A673 (cell line): ENCODE measurements around the gene GRHL1. TPM values are rescaled to one million over a fixed set of nuclear protein-coding genes. Genes with fewer than 3 reads are reported as not detected.

Source experiments
- BruUV-seq: library from RNA; stranded (reverse); fragments of 400-500 nt; replicated peaks from 2 replicates; lab custom pipeline; 2021; lab: Mats Ljungman, UMichigan
- CTCF ChIA-PET: fragments of 300-600 bp; sonication (Branson Sonifier 250); formaldehyde crosslinking; loops from one replicate; lab custom pipeline; 2022; ENCODE audit warnings: antibody characterized with exemption; lab: Charles Lee
- POLR2A ChIA-PET: fragments of 300-600 bp; sonication (Branson Sonifier 250); formaldehyde crosslinking; loops from one replicate; lab custom pipeline; 2022; ENCODE audit warnings: antibody characterized with exemption; ENCODE audit not compliant: low non-redundant PET; lab: Charles Lee
- DNase-seq: peaks from one replicate; pipeline ENCODE4 v3.0.0-alpha.2; 2015; ENCODE audit warnings: low spot score
- H3K27ac ChIP-seq: fragments of 200-600 bp; sonication (generic); 2 replicates; pipeline ENCODE4 v1.5.1; 2016; ENCODE audit warnings: mixed run types, low read depth, mild to moderate bottlenecking, mixed read lengths, antibody characterized with exemption, low read length; ENCODE audit not compliant: poor library complexity, severe bottlenecking
- H3K27me3 ChIP-seq: fragments of 200-600 bp; sonication (generic); replicated peaks from 2 replicates; pipeline ENCODE4 v1.6.1; 2017; ENCODE audit warnings: mixed run types, low read depth, mild to moderate bottlenecking, mixed read lengths, antibody characterized with exemption, low read length; ENCODE audit not compliant: insufficient read depth, poor library complexity
- H3K36me3 ChIP-seq: fragments of 200-600 bp; sonication (generic); 2 replicates; pipeline ENCODE4 v1.6.1; 2016; ENCODE audit warnings: mixed run types, mild to moderate bottlenecking, mixed read lengths, antibody characterized with exemption, low read length; ENCODE audit not compliant: insufficient read depth, poor library complexity, severe bottlenecking
- H3K4me1 ChIP-seq: fragments of 200-600 bp; sonication (generic); 2 replicates; pipeline ENCODE4 v1.6.1; 2017; ENCODE audit warnings: mixed run types, mild to moderate bottlenecking, mixed read lengths, antibody characterized with exemption, low read length; ENCODE audit not compliant: insufficient read depth, poor library complexity, severe bottlenecking
- H3K4me3 ChIP-seq: fragments of 200-600 bp; sonication (generic); 2 replicates; pipeline ENCODE4 v1.5.1; 2016; ENCODE audit warnings: low read depth, mixed run types, mild to moderate bottlenecking, mixed read lengths, low read length; ENCODE audit not compliant: poor library complexity, severe bottlenecking
- H3K9me3 ChIP-seq: fragments of 200-600 bp; sonication (generic); 2 replicates; pipeline ENCODE4 v1.6.1; 2016; ENCODE audit warnings: mixed run types, low read depth, mild to moderate bottlenecking, mixed read lengths, antibody characterized with exemption, low read length; ENCODE audit not compliant: poor library complexity, severe bottlenecking
- EZH2 ChIP-seq: fragments of 200-600 bp; sonication (generic); IDR thresholded peaks from 2 replicates; pipeline ENCODE4 v1.6.1; 2017; ENCODE audit warnings: borderline replicate concordance, low read depth, mild to moderate bottlenecking, mixed read lengths, antibody characterized with exemption, low read length; ENCODE audit not compliant: poor library complexity, severe bottlenecking
- intact Hi-C: fragments of 100-400 bp; cut with micrococcal nuclease; formaldehyde crosslinking; loops from one replicate; pipeline ENCODE4 v1.10.0; 2022; ENCODE audit not compliant: unreplicated experiment
- total RNA-seq: library from RNA; stranded (reverse); gene quantifications from 2 replicates; pipeline ENCODE4 v1.2.3, GENCODE V29; 2021
- TF ChIP-seq, protein P1 (sequence below): fragments of 300-800, 200-600 bp; sonication (generic); conservative IDR thresholded peaks from 2 replicates; pipeline ENCODE4 v1.5.1; 2017; ENCODE audit warnings: low read depth, mild to moderate bottlenecking, antibody characterized with exemption, low read length, moderate library complexity, mixed read lengths

GRHL1 gene
- total RNA-seq, 1 experiment from 2014 or later, result 0.13 TPM

GRCh38 chr2:10047616-10048500 is 96.4 kb downstream of the GRHL1 start:
- Histone ChIP-seq H3K9me3 (no peaks in the 10 kb centered on the region), H3K27ac (no peak overlapping the region), H3K4me3 (no peak overlapping the region), H3K36me3 (peaks cover 5% of the 10 kb centered on the region), H3K4me1 (no peaks in the 10 kb centered on the region), H3K27me3 (no peaks in the 10 kb centered on the region)
- ChIA-PET CTCF (interaction anchor here (0.5 to 3.4 kb wide), 6 partner anchors 63 to 467 kb away, joined by 3 to 40 read pairs (median 4); no protein-coding TSS in a partner anchor), POLR2A (no interaction called here)
- BruUV-seq, result no TSS peak
- intact Hi-C loops, result loop anchor here (2.0 to 5.0 kb wide), 2 partner anchors 66 to 233 kb away; no protein-coding TSS in a partner anchor
- TF ChIP-seq, protein P1, sequence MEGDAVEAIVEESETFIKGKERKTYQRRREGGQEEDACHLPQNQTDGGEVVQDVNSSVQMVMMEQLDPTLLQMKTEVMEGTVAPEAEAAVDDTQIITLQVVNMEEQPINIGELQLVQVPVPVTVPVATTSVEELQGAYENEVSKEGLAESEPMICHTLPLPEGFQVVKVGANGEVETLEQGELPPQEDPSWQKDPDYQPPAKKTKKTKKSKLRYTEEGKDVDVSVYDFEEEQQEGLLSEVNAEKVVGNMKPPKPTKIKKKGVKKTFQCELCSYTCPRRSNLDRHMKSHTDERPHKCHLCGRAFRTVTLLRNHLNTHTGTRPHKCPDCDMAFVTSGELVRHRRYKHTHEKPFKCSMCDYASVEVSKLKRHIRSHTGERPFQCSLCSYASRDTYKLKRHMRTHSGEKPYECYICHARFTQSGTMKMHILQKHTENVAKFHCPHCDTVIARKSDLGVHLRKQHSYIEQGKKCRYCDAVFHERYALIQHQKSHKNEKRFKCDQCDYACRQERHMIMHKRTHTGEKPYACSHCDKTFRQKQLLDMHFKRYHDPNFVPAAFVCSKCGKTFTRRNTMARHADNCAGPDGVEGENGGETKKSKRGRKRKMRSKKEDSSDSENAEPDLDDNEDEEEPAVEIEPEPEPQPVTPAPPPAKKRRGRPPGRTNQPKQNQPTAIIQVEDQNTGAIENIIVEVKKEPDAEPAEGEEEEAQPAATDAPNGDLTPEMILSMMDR, result no peak
- TF ChIP-seq EZH2, result no peak
- DNase-seq, result no peak

- intact Hi-C loops, result loop anchor here (2.0 to 5.0 kb wide), 2 partner anchors 66 to 234 kb away; no protein-coding TSS in a partner anchor
- peaks cover 5% of the 10 kb centered on the region for H3K36me3 ChIP-seq
- peak; percentile 75 for DNase-seq
- no TSS peak for BruUV-seq
- TF ChIP-seq EZH2, result no peak
- TF ChIP-seq, protein P1, result peak; percentile 82
- no peak overlapping the region for H3K4me3 ChIP-seq
- no peaks in the 10 kb centered on the region for H3K4me1 ChIP-seq
- ChIA-PET CTCF (interaction anchor here (0.6 to 3.4 kb wide), 7 partner anchors 42 to 466 kb away, joined by 3 to 40 read pairs (median 5); partner anchors contain the start of gene TAF1B), POLR2A (interaction anchor here (0.6 kb wide), 1 partner anchor 64 kb away, joined by 5 read pairs; no protein-coding TSS in a partner anchor)
- H3K27me3 ChIP-seq, result no peaks in the 10 kb centered on the region
- no peak overlapping the region for H3K27ac ChIP-seq
- H3K9me3 ChIP-seq, result no peaks in the 10 kb centered on the region
These were observed 97.1 kb downstream of the GRHL1 start for GRCh38 chr2:10048501-10049171.

Other genes with a start within 250 kb of the GRHL1 start
- 45.5 and 52.8 TPM in 2 replicates for gene TAF1B, start 108.2 kb upstream of the GRHL1 start, total RNA-seq
- gene KLF11, start 91.9 kb downstream of the GRHL1 start, total RNA-seq, result 2.8 and 3.0 TPM in 2 replicates
- gene CYS1, start 128.7 kb downstream of the GRHL1 start, total RNA-seq, result not detected in 2 replicates
- 414 and 486 TPM in 2 replicates for gene RRM2, start 171.0 kb downstream of the GRHL1 start, total RNA-seq